Measurements from ENCODE around the gene DPH6.
"Not testable (repeated sequence)": the region's sequence is repeated elsewhere in the genome, so short reads cannot be mapped to it uniquely, and the experiment has no call there.

DPH6 gene

GRCh38 chr15:35485411-35485810 lies 60.6 kb downstream of the DPH6 start:
- no peak for DNase-seq (ENCODE audit: low read depth in 2 of 2)

GRCh38 chr15:35484231-35484945 lies 61.6 kb downstream of the DPH6 start:
- no peak for DNase-seq (ENCODE audit: low read depth in 2 of 2)

- DNase-seq (ENCODE audit: low read depth in 2 of 2), result no peak
Measured at GRCh38 chr15:35481992-35482391, 64.0 kb downstream of the DPH6 start.

- no peak for DNase-seq (ENCODE audit: low read depth in 2 of 2)
Measured at GRCh38 chr15:35481064-35481463, 64.9 kb downstream of the DPH6 start.

GRCh38 chr15:35479423-35479822 lies 66.5 kb downstream of the DPH6 start:
- no peak for DNase-seq (ENCODE audit: low read depth in 2 of 2)

- DNase-seq (ENCODE audit: low read depth in 2 of 2), result no peak
Measured at GRCh38 chr15:35477312-35478262, 68.4 kb downstream of the DPH6 start.

- no peak for DNase-seq (ENCODE audit: low read depth in 2 of 2)
Measured at GRCh38 chr15:35471024-35471423, 74.9 kb downstream of the DPH6 start.

- DNase-seq (ENCODE audit: low read depth in 2 of 2), result no peak
Measured at GRCh38 chr15:35470441-35470840, 75.5 kb downstream of the DPH6 start.

GRCh38 chr15:35466476-35466875 lies 79.5 kb downstream of the DPH6 start:
- DNase-seq (ENCODE audit: low read depth in 2 of 2), result no peak

- DNase-seq (ENCODE audit: low read depth in 2 of 2), result no peak
Measured at GRCh38 chr15:35465783-35466182, 80.2 kb downstream of the DPH6 start.

GRCh38 chr15:35460616-35461015 lies 85.3 kb downstream of the DPH6 start:
- no peak for DNase-seq (ENCODE audit: low read depth in 2 of 2)

- DNase-seq (ENCODE audit: low read depth in 2 of 2), result no peak
Measured at GRCh38 chr15:35458176-35458856, 87.6 kb downstream of the DPH6 start.

GRCh38 chr15:35455201-35455600 lies 90.8 kb downstream of the DPH6 start:
- DNase-seq (ENCODE audit: low read depth in 2 of 2), result no peak

GRCh38 chr15:35450492-35450891 lies 95.5 kb downstream of the DPH6 start:
- no peak for DNase-seq (ENCODE audit: low read depth in 2 of 2)

- DNase-seq (ENCODE audit: low read depth in 2 of 2), result no peak
Measured at GRCh38 chr15:35448294-35448693, 97.7 kb downstream of the DPH6 start.

GRCh38 chr15:35445891-35446290 lies 100.1 kb downstream of the DPH6 start:
- no peak for DNase-seq (ENCODE audit: low read depth in 2 of 2)

GRCh38 chr15:35444557-35445204 lies 101.3 kb downstream of the DPH6 start:
- no peak for DNase-seq (ENCODE audit: low read depth in 2 of 2)

GRCh38 chr15:35443376-35443775 lies 102.6 kb downstream of the DPH6 start:
- DNase-seq (ENCODE audit: low read depth in 2 of 2), result no peak

GRCh38 chr15:35442742-35443141 lies 103.2 kb downstream of the DPH6 start:
- no peak for DNase-seq (ENCODE audit: low read depth in 2 of 2)

GRCh38 chr15:35441279-35441678 lies 104.7 kb downstream of the DPH6 start:
- not testable (repeated sequence) for DNase-seq (ENCODE audit: low read depth in 2 of 2)

GRCh38 chr15:35440265-35440664 lies 105.7 kb downstream of the DPH6 start:
- DNase-seq (ENCODE audit: low read depth in 2 of 2), result no peak

GRCh38 chr15:35439291-35439690 lies 106.7 kb downstream of the DPH6 start:
- no peak for DNase-seq (ENCODE audit: low read depth in 2 of 2)

Data from stimulated activated CD4-positive, alpha-beta T cell treated with anti-CD3 and anti-CD28 coated beads, Interleukin-1b, Interleukin-23, amount 100 ng/mL, for 1 hour (primary cell).